Activated CD8-positive, alpha-beta T cell treated with anti-CD3 and anti-CD28 coated beads for 36 hours (primary cell): Measurements from ENCODE around the gene TRIO. TPM values are rescaled to one million over a fixed set of nuclear protein-coding genes. Genes with fewer than 3 reads are reported as not detected.

Source experiments
- ATAC-seq: fragments of 200-7000 bp; cut with Tn5 transposase; one replicate; pipeline ENCODE4 v1.10.0; 2021; ENCODE audit warnings: mild to moderate bottlenecking, moderate library complexity
- CTCF ChIA-PET: fragments of 350-600 bp; sonication (Branson Sonifier 250); formaldehyde crosslinking; loops from one replicate; lab custom pipeline; 2021; ENCODE audit warnings: antibody characterized with exemption; lab: Charles Lee
- POLR2A ChIA-PET: fragments of 350-600 bp; sonication (Branson Sonifier 250); formaldehyde crosslinking; loops from one replicate; lab custom pipeline; 2021; ENCODE audit warnings: antibody characterized with exemption; lab: Charles Lee
- DNase-seq: peaks from one replicate; pipeline ENCODE4 v3.0.0-alpha.2; 2020
- H3K27ac Mint-ChIP-seq: one replicate; pipeline ENCODE4 v1.8.0; 2021; ENCODE audit warnings: mild to moderate bottlenecking, mixed read lengths
- H3K27me3 Mint-ChIP-seq: one replicate; pipeline ENCODE4 v1.8.0; 2021; ENCODE audit warnings: mixed read lengths
- H3K36me3 Mint-ChIP-seq: one replicate; pipeline ENCODE4 v1.8.0; 2021; ENCODE audit warnings: low read depth, mixed read lengths
- H3K4me1 Mint-ChIP-seq: one replicate; pipeline ENCODE4 v1.8.0; 2021; ENCODE audit warnings: low read depth, mixed read lengths
- H3K4me3 Mint-ChIP-seq: one replicate; pipeline ENCODE4 v1.8.0; 2021; ENCODE audit warnings: mild to moderate bottlenecking, moderate library complexity, mixed read lengths
- H3K9me3 Mint-ChIP-seq: one replicate; pipeline ENCODE4 v1.8.0; 2021; ENCODE audit warnings: mixed read lengths
- CTCF ChIP-seq: fragments of 200-600 bp; IDR thresholded peaks from one replicate; pipeline ENCODE4 v1.8.0; 2022; ENCODE audit warnings: antibody characterized with exemption, mild to moderate bottlenecking
- intact Hi-C: fragments of 100-400 bp; cut with micrococcal nuclease; formaldehyde crosslinking; loops from one replicate; pipeline ENCODE4 v1.10.0; 2022
- total RNA-seq, 2 experiments: library from RNA; stranded (reverse); gene quantifications; one replicate each; pipeline ENCODE4 v1.2.3, GENCODE V29; 2021

TRIO gene
- total RNA-seq, 2 experiments from 2014 or later: 11.4 to 11.5 TPM

GRCh38 chr5:14295610-14296009 is 152.5 kb downstream of the TRIO start:
- POLR2A ChIA-PET: no interaction called here
- CTCF ChIA-PET: interaction anchor here (2.9 kb wide), 1 partner anchor 56 kb away, joined by 6 read pairs; no protein-coding TSS in a partner anchor
- H3K9me3 Mint-ChIP-seq: no peaks in the 10 kb centered on the region
- no peak overlapping the region for H3K4me3 Mint-ChIP-seq
- TF ChIP-seq CTCF: no peak
- H3K4me1 Mint-ChIP-seq: no peaks in the 10 kb centered on the region
- intact Hi-C loops: no loop called here
- no peaks in the 10 kb centered on the region for H3K27me3 Mint-ChIP-seq
- H3K36me3 Mint-ChIP-seq: no peaks in the 10 kb centered on the region
- ATAC-seq (no peak), DNase-seq (no peak)
- no peak overlapping the region for H3K27ac Mint-ChIP-seq

GRCh38 chr5:14296533-14297331 is 153.6 kb downstream of the TRIO start:
- no peaks in the 10 kb centered on the region for H3K9me3 Mint-ChIP-seq
- POLR2A ChIA-PET: no interaction called here
- H3K36me3 Mint-ChIP-seq: no peaks in the 10 kb centered on the region
- H3K27ac Mint-ChIP-seq: no peak overlapping the region
- CTCF ChIA-PET: interaction anchor here (2.9 kb wide), 1 partner anchor 55 kb away, joined by 6 read pairs; no protein-coding TSS in a partner anchor
- H3K4me1 Mint-ChIP-seq: no peaks in the 10 kb centered on the region
- no peaks in the 10 kb centered on the region for H3K27me3 Mint-ChIP-seq
- ATAC-seq (no peak), DNase-seq (no peak)
- H3K4me3 Mint-ChIP-seq: no peak overlapping the region
- TF ChIP-seq CTCF: no peak
- intact Hi-C loops: no loop called here

GRCh38 chr5:14297697-14298096 is 154.6 kb downstream of the TRIO start:
- no peak for TF ChIP-seq CTCF
- Mint-ChIP-seq H3K4me3 (no peak overlapping the region), H3K36me3 (no peaks in the 10 kb centered on the region), H3K9me3 (no peaks in the 10 kb centered on the region), H3K27ac (no peak overlapping the region), H3K27me3 (peaks cover under 1% of the 10 kb centered on the region), H3K4me1 (no peaks in the 10 kb centered on the region)
- ATAC-seq (no peak), DNase-seq (no peak)
- POLR2A ChIA-PET: no interaction called here
- CTCF ChIA-PET: interaction anchor here (1.4 kb wide), 1 partner anchor 28 kb away, joined by 3 read pairs; no protein-coding TSS in a partner anchor
- intact Hi-C loops: no loop called here

GRCh38 chr5:14298126-14298847 is 155.1 kb downstream of the TRIO start:
- intact Hi-C loops: no loop called here
- H3K4me3 Mint-ChIP-seq: no peak overlapping the region
- H3K36me3 Mint-ChIP-seq: no peaks in the 10 kb centered on the region
- no peaks in the 10 kb centered on the region for H3K9me3 Mint-ChIP-seq
- ATAC-seq (no peak), DNase-seq (no peak)
- no peak for TF ChIP-seq CTCF
- ChIA-PET CTCF (interaction anchor here (1.4 kb wide), 1 partner anchor 28 kb away, joined by 3 read pairs; no protein-coding TSS in a partner anchor), POLR2A (no interaction called here)
- H3K4me1 Mint-ChIP-seq: no peaks in the 10 kb centered on the region
- H3K27me3 Mint-ChIP-seq: peaks cover 2% of the 10 kb centered on the region
- H3K27ac Mint-ChIP-seq: no peak overlapping the region

GRCh38 chr5:14299666-14300065 is 156.5 kb downstream of the TRIO start:
- H3K4me1 Mint-ChIP-seq: no peaks in the 10 kb centered on the region
- no peaks in the 10 kb centered on the region for H3K36me3 Mint-ChIP-seq
- ChIA-PET CTCF (interaction anchor here (1.4 kb wide), 1 partner anchor 349 kb away, joined by 4 read pairs; no protein-coding TSS in a partner anchor), POLR2A (no interaction called here)
- no peak for ATAC-seq
- no peak for TF ChIP-seq CTCF
- intact Hi-C loops: no loop called here
- H3K27me3 Mint-ChIP-seq: peaks cover 2% of the 10 kb centered on the region
- H3K4me3 Mint-ChIP-seq: no peak overlapping the region
- H3K9me3 Mint-ChIP-seq: no peaks in the 10 kb centered on the region
- H3K27ac Mint-ChIP-seq: no peak overlapping the region
- no peak for DNase-seq
